ENCODE results near the gene ROBO3.

ROBO3 gene

DNA sequence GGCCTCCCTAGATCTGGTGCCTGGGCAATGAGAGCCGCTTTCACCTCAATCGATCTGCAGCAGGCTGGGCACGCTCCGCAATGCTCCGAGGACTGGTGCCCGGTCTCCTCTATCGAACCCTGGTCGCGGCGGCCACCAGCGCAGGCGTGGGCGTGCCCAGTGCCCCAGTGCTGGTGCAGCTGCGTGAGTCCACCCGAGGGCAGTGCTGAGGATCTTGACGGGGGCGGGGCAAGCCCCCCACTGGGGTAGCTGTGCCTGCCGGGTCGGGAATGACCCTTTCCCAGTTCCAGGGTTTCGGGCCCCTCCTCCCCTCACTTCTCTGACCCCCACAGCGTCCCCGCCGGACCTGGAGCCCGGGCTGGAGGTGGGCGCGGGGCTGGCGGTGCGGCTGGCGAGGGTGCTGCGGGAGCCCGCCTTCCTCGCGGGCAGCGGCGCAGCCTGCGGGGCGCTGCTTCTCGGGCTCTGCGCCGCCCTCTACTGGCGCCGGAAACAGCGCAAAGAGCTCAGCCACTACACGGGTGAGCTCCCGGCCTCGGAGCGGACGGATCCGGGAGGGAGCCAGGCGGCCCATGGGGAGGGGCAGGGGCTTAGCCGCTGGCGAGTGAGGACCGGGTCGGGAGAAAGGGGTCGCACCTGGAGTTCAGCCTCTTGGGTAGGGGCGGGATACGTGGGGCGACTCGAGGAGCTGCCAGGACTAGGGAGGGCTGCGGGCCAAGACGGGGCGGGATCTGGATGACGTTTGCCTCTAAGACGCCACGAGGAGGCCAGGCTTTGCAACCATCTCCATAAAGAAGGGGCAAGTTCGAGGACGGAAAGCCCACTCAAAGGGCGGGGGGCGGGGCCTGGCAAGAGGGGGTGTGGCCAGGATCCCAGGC lies 10.9 kb downstream of the ROBO3 start:
- Histone ChIP-seq H3K9me3 (ENCODE audit: low read depth, low read length) (no peaks in the 10 kb centered on the region), H3K27ac (no peak overlapping the region)

DNA sequence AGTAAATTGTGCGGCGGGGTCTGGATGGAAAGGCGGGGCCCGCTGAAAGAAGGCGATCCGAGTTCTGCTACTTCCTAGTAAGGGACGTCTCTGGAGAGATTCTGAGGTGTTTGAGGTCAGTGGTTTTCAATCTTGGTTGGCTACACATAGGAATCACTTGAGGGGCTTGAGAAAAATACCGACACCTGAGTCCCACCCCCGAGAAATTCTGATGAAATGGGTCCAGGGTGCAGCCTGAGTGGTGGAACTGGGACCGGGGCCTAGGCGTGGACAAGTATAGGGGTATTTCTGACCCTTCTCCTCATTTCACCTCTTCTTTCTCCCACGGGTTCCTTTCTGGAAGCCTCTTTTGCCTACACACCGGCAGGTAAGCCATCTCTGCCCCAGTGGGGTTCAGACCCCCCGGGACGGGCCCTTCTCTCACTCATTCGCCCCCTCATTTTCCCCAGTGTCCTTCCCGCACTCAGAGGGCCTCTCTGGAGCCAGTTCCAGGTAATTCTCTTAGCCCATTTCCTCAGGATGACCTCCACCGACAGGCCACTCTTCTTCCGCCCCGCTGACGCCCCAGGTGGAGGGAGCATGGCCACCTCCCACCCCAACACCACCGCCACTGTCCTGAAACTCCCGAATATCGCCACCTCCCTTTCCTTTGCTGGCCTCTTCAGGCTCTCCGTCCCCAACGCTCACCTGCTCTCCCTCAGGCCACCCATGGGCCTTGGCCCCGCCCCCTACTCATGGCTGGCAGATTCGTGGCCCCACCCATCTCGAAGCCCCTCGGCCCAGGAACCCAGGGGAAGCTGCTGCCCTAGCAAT lies 11.8 kb downstream of the ROBO3 start:
- TF ChIP-seq POLR2AphosphoS5 (IDR thresholded peaks at IDR 0.05; ENCODE audit: borderline replicate concordance, low read depth, low read length) (no peak), EZH2 (IDR thresholded peaks at IDR 0.05) (no peak), FOXP2 (optimal IDR thresholded peaks at IDR 0.05; ENCODE audit: control extremely low read depth, extremely low read length, insufficient read depth) (no peak)

More for the DNA sequence above, 10.9 kb downstream of the ROBO3 start:
- TF ChIP-seq POLR2AphosphoS5 (IDR thresholded peaks at IDR 0.05; ENCODE audit: borderline replicate concordance, low read depth, low read length) (no peak; the same call in 1 of the 2 replicates), FOXP2 (optimal IDR thresholded peaks at IDR 0.05; ENCODE audit: control extremely low read depth, extremely low read length, insufficient read depth) (no peak), EZH2 (IDR thresholded peaks at IDR 0.05) (no peak)
- H3K36me3 ChIP-seq (ENCODE audit: insufficient read depth, low read length), result no peaks in the 10 kb centered on the region
- H3K4me3 ChIP-seq, result peak overlapping the region; percentile 97
- H3K9ac ChIP-seq (ENCODE audit: insufficient read length), result peak overlapping the region; percentile 90
- peak; percentile 57 for DNase-seq (ENCODE audit: low read depth, low spot score)

DNA sequence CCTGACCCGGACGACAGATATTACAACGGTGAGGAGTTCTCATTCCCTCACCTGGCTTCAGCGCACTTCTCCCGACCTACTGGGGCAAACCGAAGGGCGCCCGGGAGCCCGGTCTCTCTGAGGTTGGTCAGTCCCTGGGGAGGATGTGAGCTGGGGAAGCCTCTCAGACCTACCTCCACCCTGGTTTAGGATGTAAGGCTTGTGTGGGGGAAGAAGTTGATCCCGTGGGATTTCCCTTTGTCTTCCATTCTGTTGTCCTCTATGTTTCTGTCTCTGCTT lies 12.3 kb downstream of the ROBO3 start:
- Histone ChIP-seq H3K9me3 (ENCODE audit: low read depth, low read length) (no peaks in the 10 kb centered on the region), H3K4me3 (no peak overlapping the region), H3K36me3 (ENCODE audit: insufficient read depth, low read length) (no peaks in the 10 kb centered on the region), H3K27ac (no peak overlapping the region), H3K9ac (ENCODE audit: insufficient read length) (no peak overlapping the region)
- DNase-seq (ENCODE audit: low read depth, low spot score), result no peak
- no peak for TF ChIP-seq EZH2 (IDR thresholded peaks at IDR 0.05)
- no peak for TF ChIP-seq FOXP2 (optimal IDR thresholded peaks at IDR 0.05; ENCODE audit: control extremely low read depth, extremely low read length, insufficient read depth)
- TF ChIP-seq POLR2AphosphoS5 (IDR thresholded peaks at IDR 0.05; ENCODE audit: borderline replicate concordance, low read depth, low read length), result no peak

More for the DNA sequence above, 11.8 kb downstream of the ROBO3 start:
- Histone ChIP-seq H3K4me3 (peak overlapping the region; percentile 97), H3K9me3 (ENCODE audit: low read depth, low read length) (no peaks in the 10 kb centered on the region), H3K36me3 (ENCODE audit: insufficient read depth, low read length) (no peaks in the 10 kb centered on the region), H3K9ac (ENCODE audit: insufficient read length) (no peak overlapping the region), H3K27ac (no peak overlapping the region)
- DNase-seq (ENCODE audit: low read depth, low spot score), result no peak

DNA sequence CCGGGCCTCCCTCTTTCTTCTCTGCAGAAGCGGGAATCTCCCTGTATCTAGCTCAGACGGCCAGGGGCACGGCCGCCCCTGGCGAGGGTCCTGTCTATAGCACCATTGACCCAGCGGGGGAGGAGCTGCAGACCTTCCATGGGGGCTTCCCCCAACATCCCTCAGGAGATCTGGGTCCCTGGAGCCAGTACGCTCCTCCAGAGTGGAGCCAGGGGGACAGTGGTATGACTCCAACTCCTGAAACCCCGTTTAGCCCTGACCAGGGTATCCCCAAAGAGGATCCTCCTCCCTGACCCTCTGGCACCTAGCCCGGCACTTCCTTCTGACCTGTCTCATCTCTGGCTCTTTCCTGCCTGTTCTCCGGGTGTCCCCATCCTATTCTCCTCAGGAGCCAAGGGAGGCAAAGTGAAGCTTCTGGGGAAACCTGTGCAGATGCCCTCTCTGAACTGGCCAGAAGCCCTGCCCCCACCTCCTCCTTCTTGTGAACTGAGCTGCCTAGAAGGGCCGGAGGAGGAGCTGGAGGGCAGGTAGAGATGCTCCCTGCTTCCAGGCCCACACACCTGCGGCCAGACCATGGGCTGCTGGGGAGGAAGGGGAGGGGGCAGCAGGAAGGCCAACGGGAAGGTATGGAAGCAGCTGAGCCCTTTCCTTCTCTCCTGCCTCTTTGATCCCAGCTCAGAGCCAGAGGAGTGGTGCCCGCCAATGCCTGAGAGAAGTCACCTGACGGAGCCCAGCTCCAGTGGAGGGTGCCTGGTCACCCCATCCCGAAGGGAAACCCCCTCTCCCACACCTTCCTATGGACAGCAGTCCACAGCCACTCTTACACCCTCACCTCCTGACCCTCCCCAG lies 12.9 kb downstream of the ROBO3 start:
- H3K4me3 ChIP-seq, result no peak overlapping the region

DNA sequence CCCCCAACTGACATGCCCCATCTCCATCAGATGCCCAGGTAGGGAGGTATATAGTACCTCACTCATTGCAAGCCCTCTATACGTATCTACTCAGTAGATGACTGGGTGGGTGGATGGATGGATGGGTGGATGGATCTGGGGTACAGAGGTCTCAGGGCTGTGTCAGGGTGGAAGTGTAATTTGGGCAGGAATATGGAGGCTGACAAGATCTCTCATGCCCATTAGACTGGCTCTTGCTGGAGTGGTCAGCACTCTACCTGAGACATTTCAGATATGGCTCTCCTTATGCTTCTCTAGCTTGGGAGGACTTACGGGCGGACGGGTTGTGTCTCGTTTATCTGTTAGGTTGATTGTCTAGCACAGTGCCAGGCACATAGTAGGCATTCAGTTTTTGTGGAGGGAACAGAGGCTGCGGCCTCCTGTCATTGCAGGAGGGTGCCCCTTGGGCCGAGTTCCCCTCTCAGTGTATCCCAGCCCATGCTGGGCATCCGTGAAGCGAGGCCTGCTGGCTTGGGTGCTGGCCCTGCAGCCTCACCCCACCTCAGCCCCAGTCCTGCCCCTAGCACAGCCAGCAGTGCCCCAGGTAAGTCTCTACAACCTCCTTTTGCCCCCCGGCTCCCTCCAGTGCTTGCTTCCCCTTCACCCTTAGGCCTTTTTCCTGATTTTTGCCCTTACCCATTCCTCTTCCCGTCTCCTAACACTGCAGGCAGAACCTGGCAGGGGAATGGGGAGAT lies 13.7 kb downstream of the ROBO3 start:
- H3K9me3 ChIP-seq (ENCODE audit: low read depth, low read length), result no peaks in the 10 kb centered on the region
- no peak overlapping the region for H3K9ac ChIP-seq (ENCODE audit: insufficient read length)
- DNase-seq (ENCODE audit: low read depth, low spot score), result no peak
- TF ChIP-seq POLR2AphosphoS5 (IDR thresholded peaks at IDR 0.05; ENCODE audit: borderline replicate concordance, low read depth, low read length) (no peak), FOXP2 (optimal IDR thresholded peaks at IDR 0.05; ENCODE audit: control extremely low read depth, extremely low read length, insufficient read depth) (no peak), EZH2 (IDR thresholded peaks at IDR 0.05) (no peak)
- H3K27ac ChIP-seq, result no peak overlapping the region
- no peaks in the 10 kb centered on the region for H3K36me3 ChIP-seq (ENCODE audit: insufficient read depth, low read length)
- no peak overlapping the region for H3K4me3 ChIP-seq

More for the DNA sequence above, 12.9 kb downstream of the ROBO3 start:
- TF ChIP-seq FOXP2 (optimal IDR thresholded peaks at IDR 0.05; ENCODE audit: control extremely low read depth, extremely low read length, insufficient read depth), result no peak
- TF ChIP-seq POLR2AphosphoS5 (IDR thresholded peaks at IDR 0.05; ENCODE audit: borderline replicate concordance, low read depth, low read length), result no peak
- TF ChIP-seq EZH2 (IDR thresholded peaks at IDR 0.05), result no peak
- Histone ChIP-seq H3K36me3 (ENCODE audit: insufficient read depth, low read length) (no peaks in the 10 kb centered on the region), H3K9me3 (ENCODE audit: low read depth, low read length) (no peaks in the 10 kb centered on the region), H3K27ac (no peak overlapping the region), H3K9ac (ENCODE audit: insufficient read length) (no peak overlapping the region)
- no peak for DNase-seq (ENCODE audit: low read depth, low spot score)

DNA sequence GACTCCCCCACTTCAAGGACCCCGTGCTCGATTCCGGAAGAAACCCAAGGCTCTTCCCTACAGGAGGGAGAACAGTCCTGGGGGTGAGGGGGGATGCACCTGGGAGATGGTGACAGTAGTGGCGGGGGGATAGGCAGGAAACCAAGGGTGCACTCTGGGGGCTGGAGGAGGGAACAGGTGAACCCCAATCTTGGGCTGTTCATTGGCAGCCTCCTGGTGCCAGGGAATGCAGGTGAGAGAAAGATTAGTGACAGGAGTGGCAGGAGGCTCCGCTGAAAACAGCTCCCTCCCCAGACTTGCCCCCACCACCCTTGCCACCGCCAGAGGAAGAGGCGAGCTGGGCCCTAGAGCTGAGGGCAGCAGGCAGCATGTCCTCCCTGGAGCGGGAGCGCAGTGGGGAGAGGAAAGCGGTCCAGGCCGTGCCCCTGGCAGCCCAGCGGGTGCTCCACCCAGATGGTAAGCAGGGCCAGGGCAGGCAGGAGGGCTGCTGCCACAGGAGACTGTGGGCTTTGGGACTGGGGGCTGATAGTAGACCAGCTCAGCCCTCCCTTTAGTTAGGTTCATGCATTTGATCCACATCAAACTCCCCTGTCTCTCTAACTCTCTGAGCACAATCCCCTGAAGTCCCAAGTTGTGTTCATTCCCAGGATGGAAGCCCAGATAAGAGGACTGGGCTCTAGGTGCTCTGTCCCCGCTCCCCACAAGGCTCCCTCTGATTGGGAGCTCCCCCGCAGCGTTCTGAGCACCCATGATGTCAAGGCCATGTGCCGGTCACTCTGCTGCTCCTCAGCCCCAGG lies 14.5 kb downstream of the ROBO3 start:
- H3K9me3 ChIP-seq (ENCODE audit: low read depth, low read length), result no peaks in the 10 kb centered on the region
- H3K27ac ChIP-seq, result no peak overlapping the region
- H3K4me3 ChIP-seq, result no peak overlapping the region
- H3K36me3 ChIP-seq (ENCODE audit: insufficient read depth, low read length), result no peaks in the 10 kb centered on the region
- DNase-seq (ENCODE audit: low read depth, low spot score), result no peak
- TF ChIP-seq FOXP2 (optimal IDR thresholded peaks at IDR 0.05; ENCODE audit: control extremely low read depth, extremely low read length, insufficient read depth), result no peak
- TF ChIP-seq POLR2AphosphoS5 (IDR thresholded peaks at IDR 0.05; ENCODE audit: borderline replicate concordance, low read depth, low read length), result no peak
- no peak for TF ChIP-seq EZH2 (IDR thresholded peaks at IDR 0.05)
- H3K9ac ChIP-seq (ENCODE audit: insufficient read length), result no peak overlapping the region

DNA sequence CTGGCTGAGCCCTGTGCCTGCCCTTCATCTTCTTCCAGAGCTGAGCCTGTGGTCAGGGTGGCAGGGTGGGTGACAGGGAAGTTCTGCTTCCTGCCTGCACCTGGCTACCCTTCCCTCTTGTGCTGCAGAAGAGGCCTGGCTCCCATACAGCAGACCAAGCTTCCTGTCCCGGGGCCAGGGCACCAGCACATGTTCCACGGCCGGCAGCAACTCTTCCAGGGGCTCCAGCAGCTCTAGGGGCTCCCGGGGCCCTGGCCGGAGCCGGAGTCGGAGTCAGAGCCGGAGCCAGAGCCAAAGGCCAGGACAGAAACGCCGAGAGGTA lies 15.0 kb downstream of the ROBO3 start:
- Histone ChIP-seq H3K4me3 (no peak overlapping the region), H3K27ac (no peak overlapping the region), H3K9me3 (ENCODE audit: low read depth, low read length) (no peaks in the 10 kb centered on the region), H3K36me3 (ENCODE audit: insufficient read depth, low read length) (no peaks in the 10 kb centered on the region), H3K9ac (ENCODE audit: insufficient read length) (no peak overlapping the region)
- no peak for DNase-seq (ENCODE audit: low read depth, low spot score)
- no peak for TF ChIP-seq EZH2 (IDR thresholded peaks at IDR 0.05)
- TF ChIP-seq POLR2AphosphoS5 (IDR thresholded peaks at IDR 0.05; ENCODE audit: borderline replicate concordance, low read depth, low read length), result no peak
- no peak for TF ChIP-seq FOXP2 (optimal IDR thresholded peaks at IDR 0.05; ENCODE audit: control extremely low read depth, extremely low read length, insufficient read depth)

Data from SK-N-MC (cell line).